GM18520 (cell line): ENCODE results near the gene LRRC74B.
A peak's percentile ranks its signal among the peaks of the same experiment; 100 is the strongest.

Experiments
- ATAC-seq: cut with Tn5 transposase; IDR thresholded peaks from one replicate; pipeline ENCODE4 v1.9.1; 2021; ENCODE audit not compliant: unreplicated experiment

LRRC74B gene

GRCh38 chr22:21014202-21014725, 31.5 kb upstream of the LRRC74B start:
- ATAC-seq: peak; percentile 80

GRCh38 chr22:21014726-21015465, 30.9 kb upstream of the LRRC74B start, which contains the start of gene P2RX6:
P2RX6 (plus strand) TSS chr22:21015165; CDS start chr22:21015175, 10 bp downstream.
- no peak for ATAC-seq

- ATAC-seq: no peak
Observed at GRCh38 chr22:21015466-21016006, 30.2 kb upstream of the LRRC74B start.

GRCh38 chr22:21016644-21017420, 28.9 kb upstream of the LRRC74B start:
- ATAC-seq: no peak

- ATAC-seq: no peak
Observed at GRCh38 chr22:21018314-21018713, 27.4 kb upstream of the LRRC74B start.

GRCh38 chr22:21020802-21021429, 24.8 kb upstream of the LRRC74B start:
- no peak for ATAC-seq

GRCh38 chr22:21022507-21022906, 23.2 kb upstream of the LRRC74B start:
- no peak for ATAC-seq

GRCh38 chr22:21022955-21023614, 22.7 kb upstream of the LRRC74B start:
- ATAC-seq: no peak

- no peak for ATAC-seq
Observed at GRCh38 chr22:21025266-21025665, 20.5 kb upstream of the LRRC74B start.

GRCh38 chr22:21025763-21026755, 19.7 kb upstream of the LRRC74B start:
- no peak for ATAC-seq

GRCh38 chr22:21026783-21027692, 18.7 kb upstream of the LRRC74B start:
- no peak for ATAC-seq

GRCh38 chr22:21028277-21029251, 17.2 kb upstream of the LRRC74B start:
- no peak for ATAC-seq

- ATAC-seq: no peak
Observed at GRCh38 chr22:21029486-21030025, 16.2 kb upstream of the LRRC74B start.

GRCh38 chr22:21030032-21030431, 15.7 kb upstream of the LRRC74B start:
- no peak for ATAC-seq

- ATAC-seq: no peak
Observed at GRCh38 chr22:21030621-21031544, 14.9 kb upstream of the LRRC74B start.

GRCh38 chr22:21031545-21032036, 14.2 kb upstream of the LRRC74B start:
- no peak for ATAC-seq
